Stimulated activated CD4-positive, alpha-beta T cell treated with anti-CD3 and anti-CD28 coated beads, Interleukin-1b, Interleukin-23, amount 100 ng/mL, for 1 hour (primary cell): ENCODE results near the gene VSNL1.

Experiments
- DNase-seq, 2 donors: peaks; one replicate each; pipeline ENCODE4 v3.0.0-alpha.2; 2020; ENCODE audit warnings: low read depth in 2 of 2

Gene VSNL1

DNA sequence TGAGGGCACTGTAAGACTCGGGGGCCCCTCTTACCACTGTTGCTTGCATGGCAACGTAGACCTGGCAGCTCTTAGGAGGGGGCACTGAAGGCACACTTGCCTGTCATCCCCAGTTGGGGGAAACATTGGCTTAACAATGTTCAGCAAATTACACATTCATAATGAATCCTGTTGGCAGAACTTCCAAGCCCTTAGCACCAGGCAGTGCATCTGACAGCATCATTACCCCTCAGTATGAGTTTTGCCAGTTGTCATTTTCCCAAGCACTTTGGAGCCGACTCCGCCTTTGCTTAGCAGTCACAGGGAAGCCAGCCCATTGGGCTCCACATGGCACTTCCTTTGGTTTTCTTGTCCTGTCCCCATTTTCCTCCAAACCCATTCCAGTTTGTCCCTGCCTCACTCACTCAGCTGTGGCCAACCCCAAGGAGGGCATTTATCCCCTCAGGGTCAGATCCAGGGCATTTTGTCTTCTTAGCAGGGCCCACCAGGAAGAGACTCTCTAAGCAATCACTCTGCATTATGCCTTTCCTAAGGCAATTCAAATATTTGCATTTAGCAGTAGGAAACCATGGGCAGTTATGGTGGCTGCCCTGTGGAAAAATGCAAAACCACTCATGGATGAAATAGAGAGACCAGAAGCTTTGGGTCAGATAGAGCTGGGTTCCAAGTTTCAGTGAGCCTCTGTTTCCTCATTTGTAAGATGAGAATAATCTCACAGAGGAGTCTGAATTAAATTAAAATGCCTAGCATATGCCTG is 73.9 kb downstream of the VSNL1 start:
- DNase-seq = no peak

DNA sequence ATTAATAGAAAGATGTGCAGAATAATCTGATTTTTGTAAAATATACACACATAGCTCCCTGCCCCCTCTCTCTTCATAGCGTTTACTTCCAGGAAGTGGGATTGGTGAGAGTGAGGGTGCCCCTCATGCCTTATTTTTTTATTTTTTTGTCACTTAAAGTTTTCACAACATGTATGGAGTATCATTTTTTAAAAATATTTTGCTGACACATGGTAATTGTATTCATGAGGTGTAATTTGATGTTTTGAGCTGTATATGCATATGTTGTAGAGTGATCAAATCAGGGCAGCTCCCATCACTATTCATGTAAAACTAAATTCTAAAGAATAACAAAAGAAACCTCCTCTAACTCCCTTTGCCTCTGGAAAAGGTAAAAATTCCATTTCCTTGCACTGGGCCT is 74.7 kb downstream of the VSNL1 start:
- no peak for DNase-seq

DNA sequence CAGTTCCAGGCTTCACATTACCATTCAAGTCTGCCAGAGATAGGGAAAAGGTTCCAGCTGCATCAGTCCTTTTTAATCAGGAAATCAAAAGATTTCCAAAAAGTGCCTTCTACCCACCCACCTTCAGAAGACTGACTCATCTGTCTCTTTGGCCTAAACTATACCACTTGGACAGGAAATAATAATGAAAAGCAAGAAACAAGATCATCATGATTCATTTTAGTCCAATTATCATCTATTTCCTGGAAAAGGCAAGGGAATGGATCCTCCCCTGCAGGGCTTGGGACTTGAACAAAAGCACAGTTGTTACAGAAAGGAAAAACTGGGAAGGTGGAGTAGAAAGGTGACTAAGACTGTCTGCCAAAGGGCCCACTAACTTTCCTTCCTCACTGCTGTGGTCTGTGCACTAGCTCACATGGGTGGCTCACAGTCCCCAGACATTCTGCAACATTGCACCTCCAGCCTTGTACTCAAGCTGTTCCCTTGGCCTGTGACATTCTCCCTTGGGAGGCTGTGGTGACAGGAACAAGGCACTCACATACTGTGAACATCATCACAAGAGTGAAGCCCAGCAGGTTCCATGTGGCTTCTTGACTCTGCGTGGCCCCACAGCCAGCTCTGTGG is 75.3 kb downstream of the VSNL1 start:
- no peak for DNase-seq

DNA sequence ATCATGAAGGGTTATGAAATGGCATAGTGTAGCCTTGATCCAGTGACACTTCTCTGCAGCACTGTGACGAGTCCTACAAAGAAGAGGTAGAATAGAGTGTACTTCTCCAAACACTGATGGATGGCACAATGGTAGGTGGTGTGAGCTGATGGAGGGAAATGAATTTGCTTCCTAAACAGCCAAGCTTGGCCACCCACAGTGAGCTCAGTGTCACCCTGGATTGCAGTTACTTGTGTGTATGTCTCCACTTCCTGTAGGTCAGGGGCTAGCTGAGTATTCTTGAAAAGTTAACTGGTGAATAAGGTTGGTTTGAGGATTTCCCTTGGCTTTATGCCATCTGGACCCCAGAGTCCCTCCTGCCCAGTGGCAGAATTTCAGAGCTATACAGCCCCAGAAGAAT is 75.9 kb downstream of the VSNL1 start:
- DNase-seq = no peak

DNA sequence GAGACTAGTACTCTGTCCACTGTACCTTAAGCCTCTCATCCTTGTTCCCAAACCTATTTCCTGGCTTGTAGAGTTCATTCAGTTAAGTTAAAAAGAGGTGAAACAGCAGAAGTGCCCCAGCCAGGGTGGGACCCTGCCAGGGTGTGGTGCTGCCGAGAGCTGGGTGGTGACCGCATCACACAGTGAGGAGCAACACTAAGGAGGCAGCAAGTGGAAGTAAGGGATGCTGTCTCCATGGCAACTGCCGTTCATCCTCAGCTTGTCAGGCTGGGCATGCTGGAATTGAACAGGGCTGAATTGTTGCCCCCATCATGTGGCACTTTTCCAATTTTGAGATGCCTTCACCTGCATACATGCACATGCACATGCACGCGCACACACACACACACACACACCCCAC is 77.0 kb downstream of the VSNL1 start:
- DNase-seq = no peak

DNA sequence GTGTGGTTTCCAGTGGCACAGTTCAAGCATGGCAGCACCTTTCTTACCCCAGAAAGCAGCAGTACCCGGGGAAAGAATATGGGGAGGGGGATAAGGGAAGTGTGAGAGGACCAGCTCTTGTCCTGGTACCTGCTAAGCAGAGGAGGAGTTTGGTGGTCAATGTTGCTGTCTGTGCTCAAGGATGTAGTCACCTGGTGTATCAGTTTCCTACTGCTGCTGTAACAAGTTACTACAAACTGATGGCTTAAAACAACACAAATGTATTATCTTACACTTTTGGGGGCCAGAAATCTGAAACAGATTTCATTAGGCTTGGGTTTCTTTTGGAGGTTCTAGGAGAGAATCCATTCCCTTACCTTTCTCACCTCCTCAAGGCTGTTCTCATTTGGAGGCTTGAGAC is 77.5 kb downstream of the VSNL1 start:
- DNase-seq = no peak

DNA sequence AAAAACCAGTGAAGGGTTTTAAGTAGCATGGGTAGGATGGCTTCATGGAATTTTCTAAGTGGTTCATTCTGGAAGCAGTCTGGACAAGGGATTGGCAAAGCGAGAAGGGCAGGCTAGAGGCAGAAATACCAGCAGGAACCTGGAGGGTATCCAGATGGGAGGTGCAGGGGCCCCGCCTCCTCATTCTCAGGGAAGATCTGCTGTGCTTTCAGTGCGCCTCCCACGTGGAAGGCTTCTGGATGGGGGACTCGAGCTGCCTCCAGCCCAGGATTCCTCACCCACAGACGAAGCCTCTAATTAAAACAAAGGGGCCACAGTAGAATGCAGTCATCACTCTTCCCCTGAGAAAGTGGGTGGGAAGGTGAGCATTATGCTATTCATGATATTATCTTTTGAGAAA is 79.8 kb downstream of the VSNL1 start:
- DNase-seq = no peak

DNA sequence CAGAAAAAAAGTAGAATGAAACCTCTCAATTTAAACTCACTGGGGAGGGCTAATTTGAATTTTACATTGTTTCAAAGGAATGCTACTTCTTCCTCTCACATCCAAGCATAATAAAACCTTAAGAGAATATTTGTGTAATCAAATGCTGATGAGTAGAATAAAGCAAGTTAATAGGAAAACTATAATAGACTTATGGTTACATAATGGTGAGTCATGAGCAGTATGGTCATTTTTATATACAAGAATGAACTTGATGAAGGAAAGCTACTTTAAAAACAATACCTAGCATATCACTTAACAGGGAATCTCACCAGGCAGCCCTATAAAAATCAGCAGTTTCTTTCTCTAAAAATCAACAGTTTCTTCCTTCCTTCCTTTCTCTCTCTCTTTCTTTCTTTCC is 80.3 kb downstream of the VSNL1 start:
- DNase-seq = no peak

DNA sequence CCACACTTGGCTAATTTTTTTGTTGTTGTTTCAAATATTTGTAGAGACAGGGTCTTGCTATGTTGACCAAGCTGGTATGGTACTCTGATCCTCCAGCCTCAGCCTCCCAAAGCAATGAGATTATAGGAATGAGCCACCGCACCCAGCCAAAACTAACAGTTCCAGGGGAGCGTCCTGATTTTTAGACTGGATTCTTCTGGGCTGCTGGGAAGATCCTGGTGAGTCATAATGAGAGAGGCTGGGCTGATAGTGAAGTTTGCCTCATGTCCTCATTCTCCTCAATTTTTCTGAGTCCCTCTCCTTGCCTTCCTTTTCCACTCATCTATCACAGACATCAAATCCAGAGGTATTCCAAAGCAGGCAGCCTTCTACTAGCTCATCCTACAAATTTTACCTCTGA is 81.3 kb downstream of the VSNL1 start:
- DNase-seq = no peak

DNA sequence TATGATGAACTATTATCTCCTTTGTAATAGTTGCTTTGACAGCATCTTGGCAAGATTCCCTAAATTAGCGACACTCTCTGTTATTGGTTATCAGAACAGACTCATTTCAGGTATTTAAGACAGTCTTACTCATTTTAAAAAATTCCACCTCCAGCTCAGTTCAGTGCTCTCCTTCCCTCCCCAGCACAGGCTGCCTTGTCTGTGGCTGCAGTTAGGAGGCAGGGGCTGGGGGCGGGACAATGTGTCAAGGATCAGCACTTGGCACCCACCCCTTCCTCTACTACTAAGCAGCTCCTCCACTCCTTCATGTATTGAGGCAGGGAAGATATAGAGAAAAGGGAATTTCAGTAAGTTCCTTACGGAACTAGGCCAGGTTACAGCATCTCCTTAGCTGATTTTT is 85.0 kb downstream of the VSNL1 start:
- no peak for DNase-seq

DNA sequence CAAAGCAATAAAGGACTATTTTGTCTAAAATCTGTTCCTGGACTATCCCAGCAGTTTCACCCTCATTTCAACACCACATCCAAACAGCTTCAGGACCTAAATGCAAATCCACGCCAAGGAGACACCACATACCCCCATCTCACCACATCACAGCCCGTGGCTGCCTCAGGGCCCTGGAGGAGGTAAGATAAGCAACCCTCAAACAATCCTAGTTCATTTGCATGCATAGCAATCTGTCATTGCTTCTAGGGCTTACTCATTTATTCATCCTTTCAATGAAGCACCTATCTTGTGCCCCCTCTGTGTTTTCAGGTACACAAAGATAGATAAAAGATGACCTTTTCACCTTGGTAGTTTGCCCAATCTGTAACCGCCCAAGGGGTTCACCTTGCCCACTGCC is 86.5 kb downstream of the VSNL1 start:
- no peak for DNase-seq

DNA sequence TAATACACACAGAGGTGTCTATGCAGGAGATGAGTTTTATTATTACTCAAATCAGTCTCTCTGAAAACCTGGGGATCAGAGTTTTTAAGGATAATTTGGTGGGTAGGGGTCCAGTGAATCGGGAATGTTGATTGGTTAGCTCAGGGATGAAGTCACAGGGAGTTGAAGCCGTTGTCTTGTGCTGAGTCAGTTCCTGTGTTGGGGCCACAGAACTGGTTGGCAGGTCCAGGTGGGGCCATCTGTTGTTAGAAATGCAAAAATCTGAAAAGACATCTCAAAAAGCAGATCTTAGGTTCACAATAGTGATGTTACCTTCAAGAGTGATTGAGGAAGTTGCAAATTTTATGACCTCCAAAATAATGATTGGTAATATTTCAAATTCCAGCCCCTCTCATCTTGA is 86.9 kb downstream of the VSNL1 start:
- DNase-seq = no peak

DNA sequence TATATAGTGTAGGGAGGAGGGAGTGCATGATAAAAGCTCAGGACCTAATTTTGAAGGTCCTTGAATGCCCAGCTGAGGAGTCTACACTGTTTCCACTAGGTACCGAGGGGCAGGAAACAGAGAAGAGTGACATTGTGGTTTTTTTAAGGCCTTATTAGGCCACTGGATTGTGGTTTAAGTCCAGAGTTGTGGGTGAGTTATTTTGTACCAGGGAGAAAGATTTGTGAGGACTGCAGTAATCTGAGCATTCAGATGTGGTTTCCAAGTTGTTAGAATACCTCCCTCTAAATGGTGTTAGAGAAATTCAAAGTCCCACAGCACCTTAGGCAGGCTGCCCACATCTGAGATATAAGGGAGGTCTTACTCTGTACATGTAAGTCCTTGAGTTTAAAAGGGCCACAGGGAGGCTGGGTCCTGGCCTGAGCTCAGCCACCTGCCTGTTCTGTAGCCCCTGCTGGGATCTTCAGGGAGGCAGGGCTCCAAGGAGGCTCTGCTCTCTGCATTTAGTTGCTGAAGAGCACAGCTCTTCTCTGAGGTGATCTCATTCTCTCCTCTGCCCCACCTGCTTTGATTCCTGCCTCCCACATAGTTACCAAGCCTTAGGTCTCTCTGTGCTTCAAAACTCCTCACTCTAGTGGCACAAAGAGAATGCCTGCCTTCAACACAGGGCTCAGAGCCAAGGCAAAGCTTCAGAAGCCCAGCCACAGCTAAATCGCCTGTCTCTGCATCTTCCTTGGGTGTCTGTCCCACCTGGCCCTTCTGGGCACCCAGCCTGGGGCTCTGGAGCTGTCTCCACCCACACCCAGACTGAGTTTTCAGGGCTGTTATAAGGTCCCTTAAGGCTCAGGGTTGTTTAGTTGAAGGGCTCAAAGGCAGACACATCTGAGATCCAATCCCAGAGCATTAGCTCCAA is 88.1 kb downstream of the VSNL1 start:
- DNase-seq = no peak

DNA sequence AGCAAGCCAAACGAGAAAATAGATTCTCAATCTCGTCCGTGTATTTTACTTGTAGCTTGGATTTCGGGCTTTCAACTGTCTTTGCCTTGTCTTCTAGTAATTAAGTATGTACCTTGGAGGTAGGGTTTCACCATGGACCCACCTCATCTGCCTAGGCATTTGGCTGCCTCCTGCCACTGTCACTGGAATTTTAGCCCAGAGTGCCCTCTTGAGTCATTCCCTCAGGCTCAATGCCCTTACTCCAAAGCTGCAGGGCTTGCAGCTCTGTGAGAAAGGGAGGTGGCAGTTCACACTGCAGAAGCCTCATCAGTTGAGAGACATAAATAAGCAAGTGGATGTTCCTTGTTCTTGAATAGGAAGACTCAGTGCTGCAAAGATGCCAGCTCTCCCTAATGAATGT is 89.6 kb downstream of the VSNL1 start:
- DNase-seq = no peak

DNA sequence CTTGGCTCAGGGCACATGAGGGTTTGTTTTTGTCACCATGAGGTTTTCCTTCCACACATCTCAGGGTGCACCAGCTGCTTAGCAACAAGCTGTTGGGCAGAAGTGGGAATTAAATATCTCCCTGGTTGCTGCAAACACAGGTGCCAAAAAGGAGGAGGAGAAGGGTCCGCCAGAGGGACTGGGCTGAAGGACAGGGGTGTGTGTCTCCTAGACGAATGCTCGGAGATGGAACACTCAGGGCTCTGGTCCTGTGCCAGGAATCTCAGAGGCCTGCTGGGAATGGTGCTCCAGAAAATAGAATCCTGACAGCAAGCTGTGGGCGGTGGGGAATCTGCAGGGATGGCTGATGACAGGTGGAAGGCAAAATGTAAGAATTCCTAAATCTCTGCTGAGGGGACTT is 94.5 kb downstream of the VSNL1 start:
- DNase-seq = no peak

DNA sequence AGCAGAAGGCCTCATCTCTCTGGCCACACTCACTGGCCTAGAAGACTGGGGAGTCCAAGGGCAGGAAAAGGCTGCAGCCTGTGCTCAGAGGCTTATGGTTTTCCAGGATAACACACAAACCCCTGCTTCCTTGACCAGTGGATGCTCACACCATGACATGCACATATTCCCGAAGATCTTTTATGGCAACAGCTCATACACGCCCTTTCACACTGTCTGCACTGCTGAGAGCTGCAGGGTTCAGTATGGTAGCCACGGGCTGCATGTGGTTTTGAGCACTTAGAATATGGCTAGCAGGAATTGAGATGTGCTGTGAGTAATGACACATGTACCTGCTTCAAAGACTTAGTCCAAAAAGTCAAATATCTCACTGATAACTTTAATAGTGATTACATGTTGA is 95.8 kb downstream of the VSNL1 start:
- no peak for DNase-seq

DNA sequence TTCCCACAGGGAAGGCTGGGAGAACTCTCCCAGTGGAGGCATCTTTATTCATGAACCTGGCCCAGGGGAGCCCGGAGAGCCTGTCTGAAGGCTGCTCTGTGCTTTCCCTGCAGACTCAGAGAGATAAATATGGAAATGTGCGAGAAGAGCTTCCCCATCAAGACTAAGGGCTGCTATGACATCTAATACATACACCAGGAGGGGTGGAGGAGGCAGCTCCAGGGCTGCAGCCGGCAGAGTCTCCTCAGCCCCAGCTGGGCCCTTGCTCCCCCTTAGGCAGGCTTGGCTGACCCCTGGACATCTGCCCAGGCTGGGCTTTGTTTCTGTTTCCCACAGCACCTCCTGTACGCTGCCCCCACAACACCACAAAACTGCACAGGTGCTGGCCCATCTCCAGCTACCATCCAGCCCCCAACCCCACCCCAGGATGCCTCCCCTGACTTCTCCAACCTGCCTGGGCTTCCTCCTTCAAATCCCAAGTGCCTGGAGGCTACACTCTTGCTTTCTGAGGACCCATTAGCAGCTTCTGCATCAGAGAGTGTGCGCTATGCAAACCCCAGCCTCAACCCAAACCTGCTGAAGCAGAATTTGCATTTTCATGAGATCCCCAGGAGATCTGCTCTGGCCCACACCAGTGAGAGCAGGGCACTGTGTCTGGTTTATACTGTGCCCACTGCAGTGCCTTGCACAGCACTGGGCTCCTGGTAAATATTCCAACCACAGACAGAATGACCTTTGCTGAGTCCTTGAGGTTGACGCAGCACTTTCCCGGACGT is 96.8 kb downstream of the VSNL1 start:
- DNase-seq = no peak

DNA sequence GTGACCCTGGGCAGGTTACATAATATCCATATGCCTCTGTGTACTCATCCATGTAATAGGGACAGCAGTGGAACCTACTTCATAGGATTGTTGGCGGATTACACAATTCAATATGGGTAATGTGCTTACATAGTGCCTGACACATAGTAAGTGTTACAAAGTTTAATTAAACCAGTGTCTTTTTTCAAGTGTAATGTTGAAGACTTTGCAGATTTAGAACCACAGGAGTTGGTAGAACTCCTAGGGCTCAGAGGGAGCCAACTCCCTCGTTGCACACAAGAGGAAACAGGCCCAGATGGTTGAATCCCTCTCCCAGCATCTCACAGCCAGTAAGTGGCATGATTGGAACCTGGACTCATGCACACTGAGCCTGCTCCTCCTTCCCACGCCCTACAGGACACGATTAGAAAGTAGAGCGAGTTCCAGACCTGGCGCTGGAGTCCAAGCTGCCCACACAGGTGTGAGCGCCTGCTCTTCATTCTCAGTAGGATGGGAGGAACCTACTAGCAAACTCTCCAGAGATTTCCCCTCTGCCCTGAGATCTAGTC is 97.8 kb downstream of the VSNL1 start:
- no peak for DNase-seq

DNA sequence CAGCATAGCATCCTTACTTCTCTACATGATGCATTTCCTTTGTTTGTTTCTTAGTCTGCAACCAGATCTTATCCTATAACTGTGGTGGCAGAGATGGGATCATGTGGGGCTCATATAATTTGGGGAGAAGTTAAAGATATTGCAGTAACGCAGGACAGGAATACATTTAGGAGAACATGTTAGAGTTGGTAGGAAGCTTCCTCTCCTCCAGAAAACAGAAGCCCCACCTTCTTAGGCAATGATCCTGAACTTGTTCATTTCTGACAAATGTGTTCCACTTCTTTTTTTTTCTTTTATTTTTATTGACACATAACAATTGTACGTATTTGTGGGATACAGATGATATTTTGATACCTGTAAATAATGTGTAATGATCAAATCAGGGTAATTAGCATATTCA is 99.9 kb downstream of the VSNL1 start:
- no peak for DNase-seq

DNA sequence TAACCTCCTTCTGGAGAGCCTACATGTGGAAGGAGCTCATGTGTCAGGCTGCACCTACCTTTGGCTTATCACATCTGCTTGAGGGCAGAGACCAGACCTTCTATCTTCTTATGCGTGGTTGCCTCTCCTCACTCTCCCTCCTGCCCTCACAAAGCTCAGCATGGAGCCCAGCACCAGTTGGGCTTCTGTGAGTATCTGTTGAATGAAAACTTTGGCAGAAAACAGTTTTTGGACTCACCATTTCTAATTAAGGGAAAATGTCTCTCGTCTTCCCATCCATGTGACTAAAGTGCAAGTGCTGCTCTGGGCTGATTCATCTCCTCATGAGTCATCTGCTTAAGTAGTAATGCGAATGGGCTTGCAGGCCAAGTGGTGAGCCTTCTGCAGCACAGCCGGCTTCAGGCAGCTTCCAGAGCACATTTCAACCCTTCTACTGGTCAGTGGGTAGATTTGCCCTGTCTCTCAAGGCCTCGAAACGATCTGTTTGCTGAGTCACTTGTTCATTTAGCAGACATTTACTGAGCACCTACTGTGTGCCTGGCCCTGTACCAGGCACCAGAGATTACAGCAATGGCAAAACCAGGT is 102.6 kb downstream of the VSNL1 start:
- no peak for DNase-seq

DNA sequence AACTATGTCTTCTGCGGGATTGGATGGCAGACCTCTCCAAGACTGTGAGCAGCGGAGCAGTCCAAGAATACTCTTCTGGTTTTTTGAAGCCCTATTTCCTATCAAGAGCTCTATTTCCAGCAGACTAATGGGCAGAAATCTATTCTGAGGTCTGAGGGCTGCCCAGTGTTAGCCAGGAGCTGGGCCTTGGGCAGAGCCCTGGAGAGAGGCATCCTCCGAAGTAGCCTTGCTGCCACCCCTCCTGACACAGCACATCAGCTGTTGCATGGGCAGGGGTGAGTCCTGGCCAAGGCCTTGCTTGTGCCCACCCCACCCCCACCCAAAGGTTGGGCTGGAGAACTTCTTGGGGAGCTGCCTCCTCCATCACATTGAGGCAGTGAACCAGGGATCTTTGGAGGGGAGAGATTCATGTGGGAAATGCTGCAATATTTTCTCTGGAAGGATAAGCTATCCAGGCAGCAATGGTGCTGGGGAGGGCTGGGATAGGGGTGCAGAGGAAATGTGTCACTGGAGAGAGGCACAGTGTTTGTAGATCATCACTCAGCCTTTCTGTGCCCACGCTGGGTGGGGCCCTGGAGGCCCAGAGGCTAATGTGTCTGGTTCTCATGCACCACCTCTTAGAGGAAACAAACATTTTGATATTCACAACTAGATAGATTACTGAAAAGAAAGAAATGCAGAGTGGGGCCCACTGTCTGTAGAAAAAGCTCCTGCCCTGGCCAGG is 104.7 kb downstream of the VSNL1 start:
- no peak for DNase-seq
